HG03135 (cell line): Measurements from ENCODE around the gene AQP1.

Experiments
- ATAC-seq: cut with Tn5 transposase; IDR thresholded peaks from one replicate; pipeline ENCODE4 v1.9.1; 2021; ENCODE audit warnings: mild to moderate bottlenecking, moderate library complexity; ENCODE audit not compliant: unreplicated experiment

Gene AQP1

DNA sequence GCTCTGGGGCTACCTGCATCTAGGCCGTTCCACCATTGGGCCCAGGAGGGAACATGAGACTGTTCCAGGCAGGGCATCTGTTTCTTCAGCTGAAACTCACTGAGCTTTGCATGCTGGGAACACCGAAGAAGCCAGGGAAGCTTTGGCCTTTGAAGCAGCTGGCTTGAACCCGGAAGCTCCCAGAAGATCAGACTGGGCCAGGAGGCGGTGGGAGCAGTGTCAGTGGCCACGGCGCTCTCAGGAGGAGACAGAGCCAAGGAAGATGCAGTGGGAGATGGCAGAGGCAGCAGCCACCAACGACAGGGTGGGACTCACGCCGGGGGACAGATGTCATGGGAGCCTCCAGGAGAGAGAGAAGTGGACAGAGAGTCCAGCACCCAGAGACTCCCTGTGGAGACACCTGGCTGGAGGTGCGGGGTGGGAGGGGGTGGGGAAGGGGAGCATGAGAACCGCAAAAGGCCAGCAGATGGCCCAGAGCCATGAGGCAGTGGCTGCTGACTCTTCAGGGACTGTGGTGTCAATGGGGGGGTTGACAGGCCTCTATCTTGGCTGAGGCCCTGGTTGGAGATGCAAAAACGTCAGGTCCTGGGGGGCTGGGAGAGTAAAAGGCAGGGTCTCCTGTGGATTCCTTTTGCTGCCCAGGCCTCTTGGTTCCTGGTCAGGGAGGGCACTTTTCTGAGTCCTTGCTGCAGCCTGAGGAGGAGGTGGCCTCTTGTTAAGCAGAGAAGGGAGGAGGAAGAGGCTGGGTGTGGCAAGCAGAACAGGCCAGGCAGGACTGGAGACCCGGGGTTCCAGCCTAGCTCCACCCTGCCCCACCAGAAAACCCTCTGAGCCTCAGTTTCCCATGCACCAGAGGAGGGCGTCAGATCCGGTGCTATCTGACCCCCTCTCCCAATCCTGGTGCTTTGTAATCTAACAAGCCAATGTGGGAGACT is 6.3 kb upstream of the AQP1 start:
- no peak for ATAC-seq

DNA sequence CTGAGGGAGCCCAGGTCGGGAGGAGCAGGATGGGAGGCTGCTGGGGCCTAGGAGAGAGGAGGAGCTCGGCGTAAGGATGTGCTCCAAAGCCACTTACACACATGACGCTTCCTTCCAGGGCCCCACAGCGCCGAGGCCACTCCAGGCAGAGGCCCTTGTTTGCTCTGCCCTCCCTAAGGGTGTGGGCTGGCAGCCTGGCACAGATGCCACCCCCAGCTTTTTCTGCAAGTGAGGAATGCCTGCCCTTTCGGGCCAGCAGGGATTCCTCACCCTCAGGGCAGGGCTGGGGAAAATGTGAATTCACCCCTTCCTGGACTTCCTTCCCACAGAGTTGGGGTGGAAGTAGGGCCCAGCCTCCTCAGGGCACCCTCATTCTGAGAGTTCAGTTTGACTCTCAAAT is 5.6 kb upstream of the AQP1 start:
- ATAC-seq = no peak

DNA sequence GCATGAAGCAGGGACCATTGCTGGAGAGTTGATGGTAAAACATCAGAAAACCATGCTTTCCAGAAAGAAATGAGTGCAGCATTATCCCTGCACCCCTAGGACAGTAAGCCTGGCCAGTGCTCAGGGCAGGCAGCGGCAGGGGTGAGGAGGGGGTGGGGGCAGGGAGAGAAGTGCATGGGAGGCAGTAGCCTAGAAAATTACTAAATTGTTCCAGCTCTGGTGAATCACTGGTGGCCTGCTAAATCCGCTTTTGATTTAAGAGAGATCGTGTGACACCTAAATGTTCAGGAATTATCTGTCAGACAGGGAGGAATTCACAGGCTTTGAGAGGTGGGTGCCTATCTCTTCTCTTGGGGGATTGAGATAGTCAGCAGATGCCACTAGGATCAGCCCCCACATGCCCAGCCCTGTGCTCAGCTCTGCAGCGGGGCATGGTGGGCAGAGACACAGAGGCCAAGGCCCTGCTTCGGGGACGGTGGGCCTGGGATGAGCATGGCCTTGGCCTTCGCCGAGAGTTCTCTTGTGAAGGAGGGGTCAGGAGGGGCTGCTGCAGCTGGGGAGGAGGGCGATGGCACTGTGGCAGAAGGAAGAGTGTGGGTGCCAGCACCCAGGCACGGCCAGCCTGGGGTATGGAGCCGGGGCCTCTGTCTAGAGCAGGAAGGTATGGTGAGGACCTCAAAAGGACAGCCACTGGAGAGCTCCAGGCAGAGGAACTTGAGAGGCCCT is 5.0 kb upstream of the AQP1 start:
- no peak for ATAC-seq

DNA sequence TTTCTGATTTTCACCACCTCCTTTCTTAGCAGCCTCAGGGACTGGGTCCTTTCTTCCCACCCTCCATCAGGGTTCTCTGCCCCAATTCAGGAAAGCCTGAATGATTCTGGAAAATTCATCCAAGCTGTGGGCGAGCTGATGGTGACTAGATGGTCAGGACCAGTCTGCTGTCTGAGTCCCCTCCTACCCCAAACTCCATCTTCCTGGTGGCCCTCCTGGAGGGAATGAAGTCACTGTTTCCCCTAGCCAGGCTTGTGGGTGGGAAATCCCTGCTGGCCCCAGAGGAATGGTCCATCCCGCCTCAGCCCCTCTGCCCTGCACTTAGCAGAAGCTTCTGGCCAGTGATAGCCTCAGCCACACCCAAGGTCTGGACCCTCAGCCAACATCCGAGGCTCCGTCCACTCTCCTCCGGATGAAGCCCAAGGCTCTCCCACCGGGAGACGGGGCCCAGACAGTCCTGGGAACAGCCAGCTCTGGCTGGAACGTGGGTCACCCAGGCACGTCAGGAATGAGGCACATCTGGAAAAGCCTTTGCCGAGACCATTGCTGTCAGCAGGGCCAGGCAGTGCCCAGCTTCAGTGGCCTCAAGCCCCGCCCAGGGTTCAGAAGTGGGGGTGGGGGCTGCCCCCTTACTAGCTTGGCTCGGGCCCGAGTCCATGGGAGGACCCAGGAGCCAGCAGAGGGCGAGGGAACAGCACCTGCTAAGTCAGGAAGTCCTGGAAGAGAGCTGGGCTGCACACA is 4.0 kb upstream of the AQP1 start:
- no peak for ATAC-seq

DNA sequence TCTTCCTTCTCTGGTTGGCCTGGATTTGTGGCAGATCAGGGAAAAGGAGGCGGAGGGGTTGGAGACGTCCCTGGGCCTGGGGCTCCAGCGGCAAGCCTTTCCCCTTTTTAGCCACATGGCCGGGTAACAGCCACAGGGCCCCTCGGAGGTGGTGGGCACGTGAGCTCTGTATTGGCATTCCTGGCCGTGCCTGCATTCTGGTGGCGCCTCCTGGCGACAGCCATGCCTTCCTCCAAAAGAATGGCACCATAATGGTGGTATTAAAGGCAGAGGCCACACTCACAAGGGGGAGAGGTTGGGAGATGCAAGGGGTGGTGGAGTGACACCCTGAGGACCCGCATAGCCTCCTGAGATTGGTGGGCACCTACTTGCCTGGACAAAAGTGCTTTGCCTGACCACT is 3.0 kb upstream of the AQP1 start:
- ATAC-seq = no peak

DNA sequence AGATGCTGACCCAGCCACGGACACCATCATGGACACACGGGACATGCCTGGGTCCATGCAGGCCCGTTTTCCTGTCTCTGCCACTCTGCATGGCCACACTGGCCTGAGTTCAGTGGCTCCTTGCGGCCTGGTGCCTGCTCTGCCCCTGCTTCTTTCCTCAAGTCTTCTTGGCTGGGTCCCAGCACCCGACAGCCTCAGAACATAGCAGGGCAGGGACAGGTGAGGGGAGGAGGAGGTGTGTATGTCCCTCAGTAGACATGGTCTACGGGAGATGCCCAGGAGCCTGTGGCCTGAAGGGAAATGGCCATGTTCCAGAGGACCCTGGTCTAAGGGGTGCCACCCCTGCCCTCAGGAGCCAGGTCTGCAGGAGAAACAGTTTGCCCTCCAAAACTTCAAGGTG is 2.2 kb upstream of the AQP1 start:
- no peak for ATAC-seq

DNA sequence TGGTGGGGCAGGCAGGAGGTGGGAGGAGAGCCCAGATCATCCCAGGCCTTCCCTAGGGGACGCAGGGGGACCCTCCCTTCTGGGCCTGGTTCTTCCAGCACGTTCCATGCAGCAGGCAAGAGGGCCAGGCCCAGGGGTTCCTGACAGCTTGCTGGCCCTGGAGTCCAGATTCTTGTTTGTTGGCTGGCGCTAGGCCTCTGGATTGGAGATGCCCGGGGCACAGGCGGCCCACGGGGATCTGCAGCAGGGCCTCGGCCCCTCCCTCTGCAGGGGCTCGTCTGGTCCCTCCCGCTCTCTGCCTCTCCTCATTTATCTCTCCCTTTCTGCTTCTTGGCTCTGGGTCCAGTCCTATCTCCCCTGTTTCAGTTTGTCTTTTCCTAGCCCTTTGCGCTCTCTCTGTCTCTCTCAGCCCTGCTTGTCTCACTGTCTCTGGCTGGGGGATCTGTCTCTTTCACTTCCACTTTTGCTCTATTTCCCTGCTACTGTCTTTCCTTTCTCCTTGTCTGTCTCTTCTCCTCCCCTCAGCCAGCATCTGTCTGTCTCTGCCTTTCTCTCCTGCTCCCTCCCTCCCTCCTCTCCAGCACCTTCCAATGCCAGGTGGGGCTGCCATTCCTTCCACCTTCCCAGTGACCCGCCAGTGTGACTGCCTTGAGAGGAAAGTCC is 1.1 kb upstream of the AQP1 start:
- ATAC-seq = no peak

DNA sequence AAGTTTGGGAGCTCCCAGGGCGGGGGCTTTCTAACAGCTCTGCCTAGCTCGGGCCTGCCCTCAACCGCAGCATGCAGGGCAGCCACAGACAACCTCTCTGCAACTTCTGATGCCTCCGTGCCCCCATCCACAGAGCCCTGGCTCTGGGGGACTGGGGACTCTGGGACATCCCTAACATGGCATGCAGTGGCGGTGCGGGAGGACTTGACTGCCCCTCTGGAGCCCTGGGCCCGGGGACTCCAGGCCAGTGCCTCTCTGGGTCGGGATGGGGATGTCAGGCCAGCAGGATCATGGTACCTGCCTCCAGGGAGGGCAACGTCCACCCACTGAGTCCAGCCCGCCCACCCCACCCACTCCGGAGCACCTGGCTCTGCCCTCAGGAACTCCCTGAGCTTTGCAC is 520 bp upstream of the AQP1 start:
- ATAC-seq = no peak

DNA sequence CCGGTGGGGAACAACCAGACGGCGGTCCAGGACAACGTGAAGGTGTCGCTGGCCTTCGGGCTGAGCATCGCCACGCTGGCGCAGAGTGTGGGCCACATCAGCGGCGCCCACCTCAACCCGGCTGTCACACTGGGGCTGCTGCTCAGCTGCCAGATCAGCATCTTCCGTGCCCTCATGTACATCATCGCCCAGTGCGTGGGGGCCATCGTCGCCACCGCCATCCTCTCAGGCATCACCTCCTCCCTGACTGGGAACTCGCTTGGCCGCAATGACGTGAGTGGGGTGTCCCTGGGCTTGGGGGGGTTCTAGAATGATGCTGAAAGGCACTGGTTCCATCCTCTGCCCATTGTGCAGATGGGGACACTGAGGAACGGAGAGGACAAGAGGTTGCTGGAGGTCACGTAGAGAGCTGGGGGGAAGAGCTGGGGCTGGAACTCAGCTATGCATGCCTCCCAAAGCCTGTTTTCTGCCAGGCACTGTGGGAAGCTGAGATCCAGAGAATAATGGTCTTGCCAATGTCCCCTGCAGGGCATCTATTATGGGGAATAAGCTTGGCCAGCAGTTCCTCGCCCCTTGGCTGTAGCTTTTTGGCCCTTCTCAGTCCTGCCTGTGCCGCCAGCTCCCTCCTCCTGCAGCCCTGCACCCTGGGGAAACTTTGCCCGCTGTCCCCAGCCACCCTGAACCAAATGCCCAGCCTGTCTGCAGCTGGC is 523 bp downstream of the AQP1 start:
- no peak for ATAC-seq

DNA sequence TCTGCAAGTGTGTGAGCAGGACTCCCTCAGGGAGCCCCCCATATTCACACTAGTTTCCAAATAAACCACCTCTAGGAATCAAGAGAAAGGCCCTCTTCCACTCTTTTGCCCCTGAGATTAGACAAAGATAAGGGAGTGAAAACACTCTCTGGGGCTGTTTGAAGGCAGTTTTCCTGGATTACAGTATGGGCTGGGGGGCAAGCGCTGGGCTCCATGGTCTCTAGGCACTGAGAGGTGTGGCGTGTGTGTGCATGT is 1.0 kb downstream of the AQP1 start:
- ATAC-seq = no peak

DNA sequence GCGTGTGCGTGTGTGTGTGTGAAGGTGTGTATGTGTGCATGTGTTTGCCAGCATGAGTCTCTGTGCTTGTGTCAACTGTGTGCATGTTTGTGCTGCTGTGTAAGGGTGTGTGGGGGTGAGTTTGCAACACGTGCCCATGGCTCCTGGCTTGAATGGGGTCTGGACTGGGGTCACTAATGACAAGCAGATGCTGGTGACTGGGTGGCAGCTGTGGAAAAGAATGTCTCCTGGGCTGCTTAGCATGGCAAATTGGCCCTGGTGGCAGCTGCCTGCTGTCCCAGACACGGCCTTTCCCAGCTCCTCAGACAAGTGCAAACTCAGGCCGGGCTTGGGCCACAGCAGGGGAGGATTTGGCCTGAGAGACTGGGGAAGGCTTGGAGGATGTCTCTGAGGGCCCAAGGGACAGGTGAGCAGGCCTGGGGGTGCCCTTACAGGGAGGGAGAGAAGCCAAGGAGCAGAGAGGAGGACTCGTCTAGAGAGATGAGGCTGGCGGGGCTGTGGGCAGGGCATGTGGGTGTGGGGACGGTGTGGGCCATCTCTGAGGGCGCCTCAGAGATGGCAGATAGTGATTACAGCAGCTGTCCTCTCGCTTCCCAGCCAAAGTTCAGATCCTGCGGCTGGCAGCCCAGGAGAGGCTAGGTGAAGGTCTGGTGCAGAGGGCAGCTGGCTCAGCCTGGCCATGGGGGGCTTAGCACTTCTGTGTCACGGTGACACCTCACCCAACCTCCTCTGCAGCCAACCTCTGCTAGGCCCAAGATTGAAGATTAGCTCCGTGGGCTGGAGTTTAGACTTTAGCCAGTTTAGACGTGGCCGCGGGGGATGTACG is 1.5 kb downstream of the AQP1 start:
- no peak for ATAC-seq

DNA sequence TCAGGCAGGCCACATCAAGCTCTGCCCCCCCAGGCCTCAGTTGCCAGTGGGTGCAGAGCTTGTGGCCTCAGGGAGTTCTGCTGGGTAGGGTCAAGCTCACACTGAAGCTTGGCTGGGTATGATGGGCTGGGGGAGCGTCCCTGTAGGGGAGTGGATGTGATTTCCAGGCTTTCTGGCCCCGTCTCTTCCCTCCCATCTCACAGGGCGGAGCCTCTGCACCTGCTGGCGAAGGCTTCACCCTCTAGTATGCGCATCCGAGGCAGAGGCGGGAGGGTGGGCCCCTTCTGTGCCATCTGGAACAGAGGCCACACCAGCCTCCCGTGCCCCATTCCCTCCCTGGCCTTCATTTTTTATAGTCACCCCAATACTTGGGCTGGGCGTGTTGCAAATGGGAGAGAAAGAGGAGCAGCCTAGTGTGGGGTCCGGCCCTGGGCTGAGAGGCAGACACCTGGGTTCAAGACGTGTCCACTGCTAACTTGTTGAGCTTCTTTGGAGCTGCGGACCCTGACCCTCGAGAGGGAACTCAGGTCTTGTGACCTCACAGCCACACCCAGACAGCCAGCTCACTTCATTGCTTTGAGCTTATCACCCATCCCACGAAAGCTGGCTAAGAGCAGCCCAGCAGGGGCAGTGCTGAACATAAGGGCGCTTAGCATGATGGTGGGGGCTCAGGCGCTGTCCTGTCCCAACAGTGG is 2.3 kb downstream of the AQP1 start:
- no peak for ATAC-seq

DNA sequence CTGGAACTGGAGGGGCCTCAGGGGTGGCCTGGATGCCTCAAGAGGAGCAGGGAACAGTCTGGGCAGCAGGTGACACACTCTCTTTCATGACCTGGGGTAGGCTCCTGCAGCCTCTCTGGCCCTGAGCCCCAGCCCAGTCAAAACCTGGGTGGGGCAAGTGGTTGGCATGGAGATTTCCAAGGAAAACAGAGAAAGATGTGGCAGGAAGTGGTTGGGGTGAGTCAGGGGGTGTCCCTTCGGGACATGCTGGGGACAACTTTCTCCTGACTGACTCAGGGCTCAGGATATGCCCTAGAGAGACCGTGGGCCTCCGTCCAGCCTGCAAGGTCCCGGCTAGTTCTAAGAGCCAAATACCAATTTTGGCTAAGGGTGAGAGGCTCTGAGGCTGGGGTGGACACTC is 2.9 kb downstream of the AQP1 start:
- ATAC-seq = no peak

DNA sequence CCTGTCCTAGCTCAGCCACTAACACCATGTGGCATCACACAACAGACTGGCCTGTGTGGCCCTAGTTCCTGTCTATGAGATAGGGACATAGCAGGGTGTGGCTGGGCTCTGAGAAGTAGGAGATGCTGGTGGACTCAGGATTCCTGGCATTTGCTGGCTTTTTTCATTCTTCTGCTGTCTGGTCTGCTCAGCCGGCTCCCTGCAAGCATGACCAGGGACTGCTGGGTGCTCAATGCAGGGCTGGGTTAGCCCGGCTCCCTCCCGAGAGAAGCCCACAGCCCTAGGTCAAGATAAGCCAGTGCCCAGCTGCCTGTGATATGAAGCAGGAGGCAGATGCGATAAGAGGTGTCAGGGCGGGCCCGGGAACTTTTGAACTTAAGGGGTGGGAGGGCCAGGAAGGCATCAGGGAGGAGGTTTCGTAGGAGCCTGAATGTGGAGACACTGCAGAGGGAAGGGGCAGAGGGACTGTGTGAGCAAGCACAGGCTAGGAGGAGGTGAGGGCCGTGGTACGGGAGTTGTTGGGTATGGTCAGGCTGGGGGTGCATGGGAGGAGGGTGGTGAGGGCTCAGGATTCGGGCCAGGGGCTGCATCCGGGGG is 3.5 kb downstream of the AQP1 start:
- ATAC-seq = no peak

DNA sequence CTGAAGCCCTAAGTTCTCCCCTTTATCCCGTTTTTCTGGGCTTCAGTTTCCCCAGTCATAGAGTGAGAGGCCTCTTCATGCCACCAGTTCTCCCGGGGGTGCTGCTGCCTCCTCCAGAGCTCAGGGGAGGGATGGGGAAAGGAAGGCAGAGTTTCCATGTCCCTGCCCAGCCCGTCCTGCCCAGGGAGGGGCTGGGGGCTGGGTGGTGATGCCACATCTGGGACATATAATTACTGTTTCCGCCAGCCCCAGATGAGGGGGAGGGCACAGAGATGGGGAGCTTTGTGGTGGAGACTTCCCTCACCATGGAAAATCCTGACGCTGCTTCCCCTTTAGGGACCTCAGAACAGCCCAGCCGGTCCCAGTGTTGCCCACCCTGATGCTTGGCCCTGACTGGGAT is 4.1 kb downstream of the AQP1 start:
- no peak for ATAC-seq

DNA sequence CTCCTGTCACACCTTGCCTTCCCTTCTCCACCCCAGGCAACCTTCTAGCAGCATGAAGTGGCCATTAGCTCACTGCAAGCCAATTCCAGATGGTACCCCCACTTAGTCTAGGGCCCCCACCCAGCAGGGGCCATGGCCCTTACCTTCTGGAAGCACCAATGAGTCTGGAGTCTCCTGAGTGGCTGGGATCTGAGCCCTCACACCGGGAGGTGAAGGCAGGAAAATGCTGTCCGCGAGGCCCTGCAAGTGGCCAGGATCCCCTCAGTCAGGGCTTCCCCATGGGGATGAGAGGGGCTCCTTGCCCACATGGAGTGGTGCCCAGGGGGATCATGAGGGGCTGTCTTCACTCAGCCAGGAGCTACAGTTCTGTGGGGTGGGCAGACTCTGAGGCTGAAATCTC is 4.6 kb downstream of the AQP1 start:
- no peak for ATAC-seq

DNA sequence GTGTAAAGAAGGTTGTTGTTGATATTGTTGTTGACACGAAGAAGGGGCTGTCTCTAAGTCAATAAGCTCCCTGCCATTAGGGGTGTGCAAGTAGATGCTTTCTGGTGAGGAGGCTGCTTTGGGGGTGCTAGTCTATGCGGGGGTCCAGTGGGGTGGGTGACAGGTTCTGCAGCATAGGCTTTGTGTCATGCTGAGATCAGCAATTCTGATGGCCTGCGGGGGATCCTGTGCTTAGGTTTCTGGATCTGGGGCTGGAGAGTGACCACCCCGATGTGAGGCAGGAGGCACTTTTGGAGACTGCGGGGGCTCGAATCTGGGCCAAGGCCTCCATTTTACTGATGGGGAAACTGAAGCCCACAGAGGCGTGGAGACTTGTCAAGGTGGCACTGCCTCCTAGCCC is 5.1 kb downstream of the AQP1 start:
- no peak for ATAC-seq

DNA sequence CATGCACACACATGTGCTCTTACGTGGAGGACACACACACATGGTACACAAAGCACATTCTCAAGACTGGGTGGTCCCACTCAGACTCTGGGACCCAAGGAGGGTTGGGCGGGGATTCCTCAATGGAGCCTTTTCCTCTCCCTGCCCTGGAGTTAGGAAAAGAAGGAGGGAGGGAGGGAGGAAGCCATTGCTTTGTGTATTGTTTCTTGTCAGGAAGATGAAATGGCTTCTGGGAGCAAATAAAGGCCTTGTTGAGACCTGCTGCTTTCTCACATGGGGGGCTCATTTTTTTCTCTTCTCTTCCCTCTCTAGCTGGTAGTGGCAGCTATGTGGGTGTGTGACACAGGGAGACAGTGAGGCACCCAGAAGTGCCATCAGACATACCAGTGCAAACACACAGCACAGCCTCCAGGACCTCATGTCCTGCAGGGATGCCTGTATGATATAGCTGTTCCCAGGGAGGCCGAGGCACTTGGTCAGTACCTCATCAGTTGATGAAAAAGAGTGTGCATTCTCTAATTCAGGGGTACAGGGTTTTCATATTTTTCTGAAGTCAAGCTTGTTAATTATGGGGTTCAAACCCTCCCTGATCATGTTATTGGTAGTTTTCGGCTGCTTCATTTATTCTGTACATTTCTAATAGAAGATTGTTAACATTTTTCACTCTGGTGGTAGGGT is 5.7 kb downstream of the AQP1 start:
- ATAC-seq = no peak
